ENCODE data around the gene NADSYN1. TPM values are rescaled to one million over a fixed set of nuclear protein-coding genes. Genes with fewer than 3 reads are reported as not detected.

NADSYN1 gene
- total and polyA plus RNA-seq, 2 experiments from 2014 or later: 35.6 to 54.9 TPM

DNA sequence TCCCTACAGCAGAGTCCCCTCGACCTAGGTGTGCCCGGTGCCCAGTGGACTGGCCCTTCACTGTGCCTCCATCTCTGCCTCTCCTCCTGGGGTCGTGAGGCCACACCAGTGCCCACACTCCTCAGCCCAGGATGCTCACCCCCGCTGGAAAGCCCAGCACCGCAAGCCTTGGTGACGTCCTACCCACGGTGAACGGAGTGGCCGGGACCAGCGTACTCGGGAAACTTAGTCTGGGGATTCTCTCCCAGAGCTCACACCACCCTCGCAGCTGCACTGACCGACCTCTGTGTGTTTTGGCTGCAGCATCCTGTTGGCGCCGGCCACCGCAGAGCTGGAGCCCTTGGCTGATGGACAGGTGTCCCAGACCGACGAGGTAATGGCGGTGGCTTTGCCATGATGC lies 38.5 kb downstream of the NADSYN1 start (continued):
- TF ChIP-seq, protein P1, sequence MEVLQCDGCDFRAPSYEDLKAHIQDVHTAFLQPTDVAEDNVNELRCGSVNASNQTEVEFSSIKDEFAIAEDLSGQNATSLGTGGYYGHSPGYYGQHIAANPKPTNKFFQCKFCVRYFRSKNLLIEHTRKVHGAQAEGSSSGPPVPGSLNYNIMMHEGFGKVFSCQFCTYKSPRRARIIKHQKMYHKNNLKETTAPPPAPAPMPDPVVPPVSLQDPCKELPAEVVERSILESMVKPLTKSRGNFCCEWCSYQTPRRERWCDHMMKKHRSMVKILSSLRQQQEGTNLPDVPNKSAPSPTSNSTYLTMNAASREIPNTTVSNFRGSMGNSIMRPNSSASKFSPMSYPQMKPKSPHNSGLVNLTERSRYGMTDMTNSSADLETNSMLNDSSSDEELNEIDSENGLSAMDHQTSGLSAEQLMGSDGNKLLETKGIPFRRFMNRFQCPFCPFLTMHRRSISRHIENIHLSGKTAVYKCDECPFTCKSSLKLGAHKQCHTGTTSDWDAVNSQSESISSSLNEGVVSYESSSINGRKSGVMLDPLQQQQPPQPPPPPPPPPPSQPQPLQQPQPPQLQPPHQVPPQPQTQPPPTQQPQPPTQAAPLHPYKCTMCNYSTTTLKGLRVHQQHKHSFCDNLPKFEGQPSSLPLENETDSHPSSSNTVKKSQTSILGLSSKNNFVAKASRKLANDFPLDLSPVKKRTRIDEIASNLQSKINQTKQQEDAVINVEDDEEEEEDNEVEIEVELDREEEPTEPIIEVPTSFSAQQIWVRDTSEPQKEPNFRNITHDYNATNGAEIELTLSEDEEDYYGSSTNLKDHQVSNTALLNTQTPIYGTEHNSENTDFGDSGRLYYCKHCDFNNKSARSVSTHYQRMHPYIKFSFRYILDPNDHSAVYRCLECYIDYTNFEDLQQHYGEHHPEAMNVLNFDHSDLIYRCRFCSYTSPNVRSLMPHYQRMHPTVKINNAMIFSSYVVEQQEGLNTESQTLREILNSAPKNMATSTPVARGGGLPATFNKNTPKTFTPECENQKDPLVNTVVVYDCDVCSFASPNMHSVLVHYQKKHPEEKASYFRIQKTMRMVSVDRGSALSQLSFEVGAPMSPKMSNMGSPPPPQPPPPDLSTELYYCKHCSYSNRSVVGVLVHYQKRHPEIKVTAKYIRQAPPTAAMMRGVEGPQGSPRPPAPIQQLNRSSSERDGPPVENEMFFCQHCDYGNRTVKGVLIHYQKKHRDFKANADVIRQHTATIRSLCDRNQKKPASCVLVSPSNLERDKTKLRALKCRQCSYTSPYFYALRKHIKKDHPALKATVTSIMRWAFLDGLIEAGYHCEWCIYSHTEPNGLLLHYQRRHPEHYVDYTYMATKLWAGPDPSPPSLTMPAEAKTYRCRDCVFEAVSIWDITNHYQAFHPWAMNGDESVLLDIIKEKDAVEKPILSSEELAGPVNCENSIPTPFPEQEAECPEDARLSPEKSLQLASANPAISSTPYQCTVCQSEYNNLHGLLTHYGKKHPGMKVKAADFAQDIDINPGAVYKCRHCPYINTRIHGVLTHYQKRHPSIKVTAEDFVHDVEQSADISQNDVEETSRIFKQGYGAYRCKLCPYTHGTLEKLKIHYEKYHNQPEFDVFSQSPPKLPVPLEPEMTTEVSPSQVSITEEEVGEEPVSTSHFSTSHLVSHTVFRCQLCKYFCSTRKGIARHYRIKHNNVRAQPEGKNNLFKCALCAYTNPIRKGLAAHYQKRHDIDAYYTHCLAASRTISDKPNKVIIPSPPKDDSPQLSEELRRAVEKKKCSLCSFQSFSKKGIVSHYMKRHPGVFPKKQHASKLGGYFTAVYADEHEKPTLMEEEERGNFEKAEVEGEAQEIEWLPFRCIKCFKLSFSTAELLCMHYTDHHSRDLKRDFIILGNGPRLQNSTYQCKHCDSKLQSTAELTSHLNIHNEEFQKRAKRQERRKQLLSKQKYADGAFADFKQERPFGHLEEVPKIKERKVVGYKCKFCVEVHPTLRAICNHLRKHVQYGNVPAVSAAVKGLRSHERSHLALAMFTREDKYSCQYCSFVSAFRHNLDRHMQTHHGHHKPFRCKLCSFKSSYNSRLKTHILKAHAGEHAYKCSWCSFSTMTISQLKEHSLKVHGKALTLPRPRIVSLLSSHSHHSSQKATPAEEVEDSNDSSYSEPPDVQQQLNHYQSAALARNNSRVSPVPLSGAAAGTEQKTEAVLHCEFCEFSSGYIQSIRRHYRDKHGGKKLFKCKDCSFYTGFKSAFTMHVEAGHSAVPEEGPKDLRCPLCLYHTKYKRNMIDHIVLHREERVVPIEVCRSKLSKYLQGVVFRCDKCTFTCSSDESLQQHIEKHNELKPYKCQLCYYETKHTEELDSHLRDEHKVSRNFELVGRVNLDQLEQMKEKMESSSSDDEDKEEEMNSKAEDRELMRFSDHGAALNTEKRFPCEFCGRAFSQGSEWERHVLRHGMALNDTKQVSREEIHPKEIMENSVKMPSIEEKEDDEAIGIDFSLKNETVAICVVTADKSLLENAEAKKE (CRISPR knock-in tag; IDR thresholded peaks at IDR 0.05): no peak
- no peak for TF ChIP-seq POLR2AphosphoS5 (IDR thresholded peaks at IDR 0.05; ENCODE audit: low read depth)
- TF ChIP-seq ZNF331 (CRISPR knock-in tag; IDR thresholded peaks at IDR 0.05; ENCODE audit: low read depth): no peak
- TF ChIP-seq ZNF114 (CRISPR knock-in tag; IDR thresholded peaks at IDR 0.05): no peak
- TF ChIP-seq, protein P2, sequence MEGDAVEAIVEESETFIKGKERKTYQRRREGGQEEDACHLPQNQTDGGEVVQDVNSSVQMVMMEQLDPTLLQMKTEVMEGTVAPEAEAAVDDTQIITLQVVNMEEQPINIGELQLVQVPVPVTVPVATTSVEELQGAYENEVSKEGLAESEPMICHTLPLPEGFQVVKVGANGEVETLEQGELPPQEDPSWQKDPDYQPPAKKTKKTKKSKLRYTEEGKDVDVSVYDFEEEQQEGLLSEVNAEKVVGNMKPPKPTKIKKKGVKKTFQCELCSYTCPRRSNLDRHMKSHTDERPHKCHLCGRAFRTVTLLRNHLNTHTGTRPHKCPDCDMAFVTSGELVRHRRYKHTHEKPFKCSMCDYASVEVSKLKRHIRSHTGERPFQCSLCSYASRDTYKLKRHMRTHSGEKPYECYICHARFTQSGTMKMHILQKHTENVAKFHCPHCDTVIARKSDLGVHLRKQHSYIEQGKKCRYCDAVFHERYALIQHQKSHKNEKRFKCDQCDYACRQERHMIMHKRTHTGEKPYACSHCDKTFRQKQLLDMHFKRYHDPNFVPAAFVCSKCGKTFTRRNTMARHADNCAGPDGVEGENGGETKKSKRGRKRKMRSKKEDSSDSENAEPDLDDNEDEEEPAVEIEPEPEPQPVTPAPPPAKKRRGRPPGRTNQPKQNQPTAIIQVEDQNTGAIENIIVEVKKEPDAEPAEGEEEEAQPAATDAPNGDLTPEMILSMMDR (conservative IDR thresholded peaks at IDR 0.05; ENCODE audit: low read depth in 2 of 2): no peak

DNA sequence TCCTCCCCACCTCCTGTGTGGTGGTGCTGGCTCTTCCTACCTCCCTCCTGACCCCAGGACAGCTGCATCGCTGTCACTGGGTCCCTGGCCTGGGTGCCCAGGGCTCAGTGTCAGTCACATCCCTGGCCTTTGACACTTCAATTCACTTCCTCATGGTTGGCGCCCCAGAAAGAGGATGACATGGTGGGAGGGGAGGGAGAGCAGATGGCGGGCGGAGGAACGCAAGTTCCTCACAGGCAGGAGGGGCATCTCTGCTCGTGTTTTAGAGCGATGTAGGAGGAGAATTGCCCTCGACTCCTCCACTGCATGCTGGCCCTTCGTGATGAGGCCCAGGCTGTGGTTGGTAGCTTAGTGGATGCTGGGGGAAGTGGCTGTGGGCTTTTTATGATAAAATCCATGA lies 38.9 kb downstream of the NADSYN1 start:
- H3K79me2 ChIP-seq (replicated peaks; ENCODE audit: insufficient read depth): no peaks in the 10 kb centered on the region
- H3K27me3 ChIP-seq (ENCODE audit: insufficient read depth): no peaks in the 10 kb centered on the region
- H3K9me2 ChIP-seq (ENCODE audit: insufficient read depth): no peaks in the 10 kb centered on the region
- H3K27ac ChIP-seq (ENCODE audit: low read depth): no peak overlapping the region
- ATAC-seq: no peak
- H3K4me1 ChIP-seq (ENCODE audit: insufficient read depth): no peaks in the 10 kb centered on the region
- H3K4me3 Mint-ChIP-seq: no peak overlapping the region
- no peak overlapping the region for H3K4me2 ChIP-seq
- H3K4me3 ChIP-seq: no peak overlapping the region
- H3K9me3 Mint-ChIP-seq: 0 out of 3 replicates have a peak, but pooled peaks cover 3% of the 10 kb centered on the region
- H3K4me1 Mint-ChIP-seq: peaks cover 2% of the 10 kb centered on the region; the same call in 1 of the 3 replicates
- no peak for DNase-seq (ENCODE audit: low spot score)
- H3K36me3 ChIP-seq (ENCODE audit: insufficient read depth): no peaks in the 10 kb centered on the region
- H3F3A ChIP-seq (replicated peaks; ENCODE audit: low read depth): no peaks in the 10 kb centered on the region
- no peak overlapping the region; the same call in 1 of the 2 replicates for H3K27ac Mint-ChIP-seq
- H3K36me3 Mint-ChIP-seq (ENCODE audit: low read depth): peaks cover 35% of the 10 kb centered on the region
- H3K27me3 Mint-ChIP-seq (ENCODE audit: insufficient read depth, low read depth, poor library complexity): peaks cover 12% of the 10 kb centered on the region
- H4K20me1 ChIP-seq (replicated peaks; ENCODE audit: insufficient read depth): no peaks in the 10 kb centered on the region; the same call in 1 of the 2 replicates
- H2AFZ ChIP-seq: no peak overlapping the region
- TF ChIP-seq JUNB (IDR thresholded peaks at IDR 0.05; ENCODE audit: unreplicated experiment): no peak
- no peak for TF ChIP-seq EZH2 (IDR thresholded peaks at IDR 0.05; ENCODE audit: low read depth, unreplicated experiment)
- no peak for TF ChIP-seq CREB1 (CRISPR knock-in tag; IDR thresholded peaks at IDR 0.05; ENCODE audit: low read depth)
- TF ChIP-seq NANOG (IDR thresholded peaks at IDR 0.05; ENCODE audit: borderline replicate concordance): no peak
- TF ChIP-seq, protein P1 (CRISPR knock-in tag; IDR thresholded peaks at IDR 0.05): no peak

Measured in GM23338 (cell line).